Lower leg skin (tissue), 3 donors: ENCODE measurements around the gene CYB561D2.

Source experiments
- POLR2A ChIP-seq, 2 donors: fragments of 450-650 bp; IDR thresholded peaks; one replicate each; pipeline ENCODE4 v1.6.1; 2016 to 2017; ENCODE audit warnings: antibody characterized with exemption in 2 of 2, mild to moderate bottlenecking in 1 of 2, moderate library complexity in 1 of 2
- TF ChIP-seq, protein P1 (sequence below), 3 donors: fragments of 450-650 bp; IDR thresholded peaks; one replicate each; pipeline ENCODE4 v1.5.1; 2016; ENCODE audit warnings: antibody characterized with exemption in 3 of 3, mild to moderate bottlenecking in 3 of 3, moderate library complexity in 2 of 3

DNA sequence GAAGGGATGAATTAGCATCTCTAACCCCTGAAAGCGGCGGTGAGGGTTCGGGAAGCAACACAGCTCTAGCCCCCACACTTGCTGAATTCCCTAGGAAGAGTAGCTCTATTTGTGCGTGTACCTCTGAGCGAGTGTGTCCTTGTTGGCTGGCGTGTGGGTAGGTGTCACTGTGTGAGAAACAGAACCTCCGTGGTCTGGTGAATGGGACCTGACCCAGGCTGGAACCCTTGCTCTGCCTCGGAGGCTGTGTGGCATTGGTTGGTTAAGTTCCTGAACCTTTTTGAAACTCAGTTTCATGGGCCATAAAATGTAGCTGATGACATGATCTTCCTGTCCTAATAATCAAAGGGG, 9.1 kb downstream of the CYB561D2 start:
- TF ChIP-seq, protein P1, sequence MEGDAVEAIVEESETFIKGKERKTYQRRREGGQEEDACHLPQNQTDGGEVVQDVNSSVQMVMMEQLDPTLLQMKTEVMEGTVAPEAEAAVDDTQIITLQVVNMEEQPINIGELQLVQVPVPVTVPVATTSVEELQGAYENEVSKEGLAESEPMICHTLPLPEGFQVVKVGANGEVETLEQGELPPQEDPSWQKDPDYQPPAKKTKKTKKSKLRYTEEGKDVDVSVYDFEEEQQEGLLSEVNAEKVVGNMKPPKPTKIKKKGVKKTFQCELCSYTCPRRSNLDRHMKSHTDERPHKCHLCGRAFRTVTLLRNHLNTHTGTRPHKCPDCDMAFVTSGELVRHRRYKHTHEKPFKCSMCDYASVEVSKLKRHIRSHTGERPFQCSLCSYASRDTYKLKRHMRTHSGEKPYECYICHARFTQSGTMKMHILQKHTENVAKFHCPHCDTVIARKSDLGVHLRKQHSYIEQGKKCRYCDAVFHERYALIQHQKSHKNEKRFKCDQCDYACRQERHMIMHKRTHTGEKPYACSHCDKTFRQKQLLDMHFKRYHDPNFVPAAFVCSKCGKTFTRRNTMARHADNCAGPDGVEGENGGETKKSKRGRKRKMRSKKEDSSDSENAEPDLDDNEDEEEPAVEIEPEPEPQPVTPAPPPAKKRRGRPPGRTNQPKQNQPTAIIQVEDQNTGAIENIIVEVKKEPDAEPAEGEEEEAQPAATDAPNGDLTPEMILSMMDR (IDR thresholded peaks at IDR 0.05) = no peak
- TF ChIP-seq POLR2A (IDR thresholded peaks at IDR 0.05) = no peak
